CD4-positive, alpha-beta T cell treated with Interleukin-2 at 100 ng/mL for 4 hours (primary cell): ENCODE results near the gene APOBEC3B.
"Not testable (repeated sequence)": the region's sequence is repeated elsewhere in the genome, so short reads cannot be mapped to it uniquely, and the experiment has no call there.

Experiments
- DNase-seq: peaks from one replicate; pipeline ENCODE4 v3.0.0-alpha.2; 2020; ENCODE audit warnings: low spot score

APOBEC3B gene

GRCh38 chr22:38951734-38952133 is 30.4 kb upstream of the APOBEC3B start:
- no peak for DNase-seq

- DNase-seq, result no peak
These were observed 29.7 kb upstream of the APOBEC3B start for GRCh38 chr22:38952281-38952993.

GRCh38 chr22:38953091-38953490 is 29.1 kb upstream of the APOBEC3B start:
- DNase-seq, result no peak

GRCh38 chr22:38953577-38954413 is 28.4 kb upstream of the APOBEC3B start:
- peak; percentile 64 for DNase-seq

- no peak for DNase-seq
These were observed 27.6 kb upstream of the APOBEC3B start for GRCh38 chr22:38954414-38955043.

- no peak for DNase-seq
These were observed 26.8 kb upstream of the APOBEC3B start for GRCh38 chr22:38955250-38955905.

GRCh38 chr22:38955926-38956325 is 26.2 kb upstream of the APOBEC3B start:
- no peak for DNase-seq

- DNase-seq, result no peak
These were observed 25.6 kb upstream of the APOBEC3B start for GRCh38 chr22:38956551-38956950.

- DNase-seq, result no peak
These were observed 24.9 kb upstream of the APOBEC3B start, which contains the start of gene APOBEC3A for GRCh38 chr22:38957046-38957770. TSS of gene APOBEC3A (plus strand) at chr22:38957609. CDS start at chr22:38957692, 83 bp downstream.

GRCh38 chr22:38957808-38958650 is 24.1 kb upstream of the APOBEC3B start:
- no peak for DNase-seq

- DNase-seq, result not testable (repeated sequence)
These were observed 23.6 kb upstream of the APOBEC3B start for GRCh38 chr22:38958651-38958943.

- no peak for DNase-seq
These were observed 22.6 kb upstream of the APOBEC3B start for GRCh38 chr22:38959590-38959989.

- not testable (repeated sequence) for DNase-seq
These were observed 21.5 kb upstream of the APOBEC3B start for GRCh38 chr22:38960673-38961072.

- DNase-seq, result not testable (repeated sequence)
These were observed 18.8 kb upstream of the APOBEC3B start for GRCh38 chr22:38963291-38963738.

- DNase-seq, result no peak
These were observed 18.3 kb upstream of the APOBEC3B start for GRCh38 chr22:38963872-38964271.

- no peak for DNase-seq
These were observed 17.8 kb upstream of the APOBEC3B start for GRCh38 chr22:38964306-38964705.

- DNase-seq, result no peak
These were observed 17.2 kb upstream of the APOBEC3B start for GRCh38 chr22:38964989-38965388.

GRCh38 chr22:38965614-38966379 is 16.4 kb upstream of the APOBEC3B start:
- no peak for DNase-seq

- no peak for DNase-seq
These were observed 15.8 kb upstream of the APOBEC3B start for GRCh38 chr22:38966380-38966702.

GRCh38 chr22:38966942-38967341 is 15.2 kb upstream of the APOBEC3B start:
- DNase-seq, result no peak
